C1 segment of cervical spinal cord (tissue), 14 donors: Measurements from ENCODE around the gene BRME1.

ENCODE experiments used
- DNase-seq, 14 donors: peaks; one replicate each; lab custom pipeline; 2025; lab: John Stamatoyannopoulos, UW

The BRME1 gene

DNA sequence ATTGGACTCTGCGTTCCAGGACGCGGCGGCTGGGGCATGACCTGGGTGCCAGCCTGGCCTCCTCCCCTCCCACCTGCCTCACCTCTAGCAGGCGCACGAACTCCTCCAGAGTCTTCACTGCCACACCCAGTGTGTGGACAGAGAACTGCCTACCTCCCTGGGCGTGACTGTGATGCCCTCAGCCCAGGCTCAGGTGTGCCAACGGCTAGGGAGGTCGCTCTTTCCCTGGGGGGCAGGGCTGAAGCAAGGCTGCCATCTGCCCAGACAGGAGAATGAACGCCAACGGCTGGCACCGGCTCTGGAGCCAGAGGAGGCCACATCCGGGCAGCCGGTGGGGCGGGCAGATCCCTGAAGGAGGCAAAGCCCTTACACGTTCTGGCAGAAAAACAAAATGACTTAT, 17.6 kb downstream of the BRME1 start:
- peak in 1 of 14 donors; percentile 71 for DNase-seq

GRCh38 chr19:13887517-13887916, 18.4 kb downstream of the BRME1 start:
- DNase-seq: no peak

GRCh38 chr19:13887018-13887436, 18.9 kb downstream of the BRME1 start:
- no peak for DNase-seq

DNA sequence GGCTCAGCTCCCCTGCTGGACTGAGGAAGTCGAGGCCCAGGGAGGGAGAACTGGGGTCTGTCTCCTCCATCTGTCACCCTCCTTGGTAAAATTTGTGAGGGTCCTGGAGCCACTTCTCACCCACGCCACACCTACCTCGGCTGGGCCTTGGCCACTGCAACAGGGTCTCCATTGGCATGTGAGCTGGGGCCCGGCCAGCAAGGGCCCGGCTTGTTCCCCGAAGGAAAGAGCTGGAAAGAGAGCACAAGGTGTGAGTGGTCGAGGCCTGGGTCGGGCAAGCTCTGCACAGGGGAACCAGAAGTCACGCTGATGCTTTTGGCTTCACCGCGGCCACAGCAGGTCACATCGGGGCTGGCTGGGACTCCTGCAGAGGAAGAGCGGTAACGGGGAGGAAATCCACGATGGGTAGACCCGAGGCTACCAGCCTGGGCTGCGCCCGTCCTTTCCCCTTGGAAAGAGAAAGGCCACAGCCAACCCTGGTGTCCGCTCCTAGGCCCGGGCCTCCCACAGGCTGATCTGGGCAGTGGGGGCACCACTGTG, 20.0 kb downstream of the BRME1 start:
- no peak for DNase-seq

DNA sequence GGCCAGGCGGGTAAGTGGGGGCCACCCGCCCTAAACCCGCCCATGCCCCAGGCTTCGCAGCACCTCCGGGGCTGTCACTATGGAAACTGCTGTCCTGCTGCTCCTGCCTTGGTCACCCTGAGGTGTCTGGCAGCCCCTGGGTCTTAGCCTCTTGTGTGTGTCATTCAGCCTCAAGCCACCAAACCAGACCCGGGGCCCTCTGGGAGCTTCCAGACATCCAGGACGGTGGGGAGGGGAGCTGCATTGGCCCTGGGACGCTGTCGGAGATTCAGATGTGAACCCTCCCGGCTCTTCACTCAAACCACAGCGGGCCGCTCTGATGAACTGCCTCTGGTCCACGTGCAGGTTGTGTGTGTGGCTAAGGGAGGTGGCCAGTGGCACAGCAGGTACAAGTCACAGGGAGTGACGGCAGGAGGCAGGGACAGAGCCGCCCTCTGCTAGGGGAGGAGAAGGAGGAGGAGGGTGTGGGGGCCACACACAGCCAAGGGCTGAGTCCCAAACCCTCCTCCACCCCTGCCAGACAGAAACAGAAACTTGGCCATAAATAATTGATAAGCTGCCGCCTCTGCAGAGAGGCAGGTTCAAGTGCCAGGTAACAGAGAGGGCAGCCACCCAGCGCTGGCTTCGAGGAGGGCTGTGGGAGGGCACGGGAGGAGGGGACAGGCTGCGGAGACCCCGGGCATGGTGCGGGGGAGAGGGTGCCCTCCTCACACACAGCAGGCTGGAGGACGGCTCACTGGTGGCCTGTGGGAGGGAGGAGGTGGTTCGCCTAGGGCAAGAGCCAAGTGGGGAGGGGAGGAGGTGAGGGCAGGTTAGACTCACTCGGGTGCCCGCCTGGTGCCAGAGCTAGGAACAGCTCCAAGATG, 21.0 kb downstream of the BRME1 start:
- no peak for DNase-seq

DNA sequence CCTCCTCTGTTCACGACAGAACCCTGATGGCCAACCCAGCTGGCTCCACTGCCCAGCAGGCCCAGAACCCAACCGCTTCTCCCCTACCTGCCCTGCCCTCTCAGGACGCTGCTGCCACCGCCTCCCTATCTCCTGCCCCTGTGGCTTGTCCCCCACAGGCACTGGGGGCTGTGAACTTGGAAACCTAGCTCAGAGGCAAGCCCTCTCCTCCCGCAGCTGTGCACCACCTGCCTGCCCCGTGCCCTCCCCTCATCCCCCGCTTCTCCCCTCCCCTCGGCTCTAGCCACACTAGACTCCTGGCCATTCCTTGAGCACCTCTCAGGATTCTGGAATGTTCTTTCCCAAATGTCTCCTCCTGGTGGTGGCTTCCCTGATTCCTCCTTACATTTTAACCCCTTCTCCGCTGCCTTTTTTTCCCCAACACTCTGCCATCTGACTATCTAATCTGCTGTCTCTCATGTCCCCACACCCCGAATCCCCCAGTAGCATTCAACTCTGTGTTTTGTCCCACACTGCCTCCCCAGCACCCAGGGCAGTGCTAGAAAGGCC, 22.3 kb downstream of the BRME1 start:
- no peak for DNase-seq

DNA sequence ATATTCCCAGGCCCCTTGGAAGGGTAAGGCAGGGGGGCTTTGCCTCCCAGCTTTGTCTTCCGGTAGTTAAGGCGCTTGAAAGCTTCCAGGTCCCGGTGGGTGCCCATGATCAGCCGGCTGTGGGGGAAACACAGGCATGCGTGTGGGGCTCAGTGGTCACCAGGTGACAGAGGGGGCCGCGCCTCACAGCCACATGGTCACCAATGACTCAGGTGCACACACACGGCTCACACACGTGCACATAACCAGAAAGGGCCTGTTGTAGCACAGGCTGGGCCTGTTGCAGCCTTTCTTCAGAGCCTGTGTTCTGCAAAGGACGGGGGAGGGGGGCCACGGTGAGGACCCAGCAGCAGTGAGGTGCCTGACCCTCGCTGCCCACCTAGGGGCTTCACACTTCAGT, 23.1 kb downstream of the BRME1 start:
- DNase-seq: no peak

DNA sequence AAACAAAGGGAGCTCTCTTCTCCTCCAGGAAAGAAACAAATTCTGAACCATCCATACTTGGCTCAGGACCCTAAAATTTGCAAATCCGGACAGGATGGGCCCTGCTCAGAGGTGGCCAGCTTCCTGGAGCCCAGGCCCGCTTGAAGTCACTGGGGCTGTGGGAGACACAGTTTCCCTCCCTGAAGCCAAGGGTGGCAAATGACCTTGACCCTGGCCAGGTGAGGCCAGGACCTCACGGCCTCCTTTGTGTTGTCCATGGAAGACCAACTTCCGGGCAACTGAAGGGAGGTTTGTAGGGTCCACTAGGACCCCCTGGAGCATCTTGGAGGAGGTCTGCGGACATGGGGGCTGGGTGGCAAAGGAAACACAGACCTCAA, 23.5 kb downstream of the BRME1 start:
- DNase-seq: no peak

- peak in 7 of 14 donors; percentile 4 to 55 (median 29) for DNase-seq
These were observed 24.1 kb downstream of the BRME1 start for GRCh38 chr19:13881692-13882418.

GRCh38 chr19:13881251-13881691, 24.6 kb downstream of the BRME1 start:
- DNase-seq: peak in 2 of 14 donors; percentile 21 to 35

DNA sequence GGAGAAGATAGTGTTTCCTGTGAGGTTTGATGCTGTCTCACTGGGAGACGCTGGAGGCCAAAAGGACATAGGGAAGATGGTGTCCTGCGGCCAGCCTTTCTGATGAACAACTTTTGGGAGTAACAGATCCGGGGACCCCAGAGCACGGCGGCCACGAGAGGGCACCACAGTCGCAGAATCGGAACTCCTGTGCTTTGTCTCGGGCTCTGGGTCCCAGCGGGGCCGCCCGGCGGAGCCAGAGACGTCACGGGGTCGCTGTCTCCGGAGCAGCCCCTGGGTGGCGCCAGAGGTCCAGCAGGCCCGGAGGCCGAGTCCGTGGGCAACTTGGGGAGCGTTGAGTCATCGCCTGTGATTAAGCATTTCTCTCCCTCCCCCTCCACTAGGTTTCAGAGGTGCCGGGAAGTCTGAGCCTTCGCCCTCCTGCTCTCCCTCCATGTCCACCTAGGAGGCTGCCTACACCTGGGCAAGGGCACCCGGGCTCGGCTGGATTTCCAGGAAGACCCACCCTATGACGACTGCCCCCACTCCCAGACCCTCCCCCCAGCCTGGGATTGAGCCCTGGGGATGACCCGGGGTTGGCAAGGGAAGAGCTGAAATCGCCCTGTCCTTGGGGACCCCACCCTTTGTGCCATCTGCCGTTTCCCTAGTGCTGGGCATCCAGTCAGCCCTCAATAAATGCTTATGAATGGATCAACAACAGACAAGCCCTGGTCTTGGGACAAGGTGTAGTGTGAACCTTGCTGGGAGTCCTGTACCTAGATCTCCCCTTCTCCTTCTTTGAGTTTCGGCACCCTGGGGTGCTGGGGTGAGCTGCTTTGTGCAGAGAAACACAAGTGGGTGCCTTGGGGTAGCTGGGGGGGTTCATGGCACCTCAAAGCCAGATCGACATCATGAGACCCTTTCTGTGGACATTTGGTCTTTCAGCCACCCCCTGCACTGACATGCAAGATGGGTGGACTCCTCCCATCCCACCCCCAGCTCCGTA, 25.6 kb downstream of the BRME1 start:
- peak; percentile 51 to 98 (median 92) for DNase-seq

DNA sequence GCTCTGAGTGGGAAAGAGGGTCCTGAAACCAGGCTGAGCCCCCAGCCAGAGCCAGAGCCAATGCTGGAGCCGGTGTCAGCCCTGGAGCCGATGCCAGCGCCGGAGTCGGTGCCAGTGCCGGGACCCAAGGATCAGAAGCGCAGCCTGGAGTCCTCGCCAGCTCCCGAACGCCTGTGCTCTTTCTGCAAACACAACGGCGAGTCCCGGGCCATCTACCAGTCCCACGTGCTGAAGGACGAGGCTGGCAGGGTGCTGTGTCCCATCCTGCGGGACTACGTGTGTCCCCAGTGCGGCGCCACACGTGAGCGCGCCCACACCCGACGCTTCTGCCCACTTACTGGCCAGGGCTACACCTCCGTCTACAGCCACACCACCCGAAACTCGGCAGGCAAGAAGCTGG, 28.6 kb downstream of the BRME1 start:
- DNase-seq: no peak

DNA sequence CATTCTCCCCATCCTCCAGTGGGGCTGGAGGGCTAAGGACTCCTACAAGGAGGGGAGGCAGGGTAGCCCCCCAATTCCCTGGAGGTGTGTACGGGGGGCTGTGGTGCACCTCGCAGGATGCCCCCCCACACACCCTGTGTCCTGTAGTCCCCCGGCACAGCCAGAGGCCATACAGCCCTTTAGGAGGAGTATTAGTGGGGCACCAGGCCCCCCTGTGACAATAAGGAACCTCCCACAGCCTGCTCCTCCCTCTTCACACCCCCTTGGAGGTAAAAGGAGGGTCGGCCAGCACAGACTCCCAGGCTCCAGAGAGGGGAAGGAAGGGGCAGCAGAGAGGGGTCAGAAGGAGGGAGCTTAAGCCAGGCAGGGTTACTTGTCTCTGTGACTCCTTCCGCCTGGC, 29.1 kb downstream of the BRME1 start, which contains the start of gene NANOS3:
Gene NANOS3 (plus strand): TSS at position 301 of the 400 bp plus-strand sequence. CDS start 115 bp downstream, outside the sequence.
- DNase-seq: no peak

- DNase-seq: no peak
These were observed 30.1 kb downstream of the BRME1 start for GRCh38 chr19:13875824-13876223.

- DNase-seq: no peak
These were observed 31.9 kb downstream of the BRME1 start for GRCh38 chr19:13873834-13874515.

- peak in 2 of 14 donors; percentile 6 to 20 for DNase-seq
These were observed 33.1 kb downstream of the BRME1 start for GRCh38 chr19:13872695-13873389.

DNA sequence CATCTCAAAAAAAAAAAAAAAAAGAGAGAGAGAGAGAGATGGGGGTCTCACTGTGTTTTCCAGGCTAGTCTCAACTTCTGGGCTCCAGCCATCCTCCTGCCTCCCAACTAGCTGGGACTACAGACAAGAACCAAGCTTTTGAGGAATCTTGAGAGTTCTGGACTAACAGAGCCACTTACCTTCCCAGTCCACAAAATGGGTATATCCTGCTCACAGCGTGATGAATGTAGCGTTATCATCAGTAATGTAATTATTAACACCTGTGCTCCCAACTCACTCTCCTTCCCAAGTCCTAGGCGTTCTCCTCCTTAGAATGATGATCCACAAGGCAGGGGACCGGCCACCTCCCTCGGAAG, 33.6 kb downstream of the BRME1 start:
- no peak for DNase-seq

DNA sequence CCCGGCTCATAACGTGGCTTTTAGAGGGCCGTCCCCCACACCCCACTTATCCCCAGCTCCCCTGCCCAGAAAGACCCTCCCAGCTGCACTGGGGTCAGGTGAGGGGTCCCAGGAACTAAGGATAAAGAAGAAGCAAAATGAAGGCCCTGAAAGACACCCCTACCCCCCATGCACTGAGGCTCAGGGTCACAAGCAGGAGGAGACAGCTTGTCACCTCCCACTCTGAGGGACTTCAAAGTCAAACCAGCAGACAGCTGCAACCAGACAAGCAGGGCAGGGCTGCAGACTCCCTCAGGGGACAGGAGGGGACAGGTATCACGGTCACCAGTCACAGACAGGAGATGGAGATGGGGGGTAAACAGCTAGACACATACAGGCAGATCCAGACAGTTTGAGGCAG, 35.0 kb downstream of the BRME1 start:
- DNase-seq: no peak

DNA sequence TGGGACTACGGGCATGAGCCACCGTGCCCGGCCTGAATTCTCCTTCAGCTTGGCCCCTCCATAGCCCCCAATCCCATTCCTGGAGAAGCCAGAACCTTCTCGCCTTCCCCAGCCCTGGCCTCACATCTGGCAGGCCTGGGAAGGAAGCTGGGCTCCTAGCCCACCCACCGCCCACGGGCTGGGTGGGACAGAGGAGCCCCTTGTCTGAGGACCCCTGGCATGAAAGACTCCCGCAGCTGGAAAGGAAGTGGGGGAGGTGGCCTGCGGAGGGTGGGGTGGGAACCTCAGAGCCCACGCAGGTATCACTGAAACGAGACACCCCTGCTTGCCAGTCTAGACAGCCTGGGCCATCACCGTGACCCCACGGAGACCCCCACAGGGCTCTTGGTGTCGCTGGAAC, 36.6 kb downstream of the BRME1 start:
- DNase-seq: no peak

DNA sequence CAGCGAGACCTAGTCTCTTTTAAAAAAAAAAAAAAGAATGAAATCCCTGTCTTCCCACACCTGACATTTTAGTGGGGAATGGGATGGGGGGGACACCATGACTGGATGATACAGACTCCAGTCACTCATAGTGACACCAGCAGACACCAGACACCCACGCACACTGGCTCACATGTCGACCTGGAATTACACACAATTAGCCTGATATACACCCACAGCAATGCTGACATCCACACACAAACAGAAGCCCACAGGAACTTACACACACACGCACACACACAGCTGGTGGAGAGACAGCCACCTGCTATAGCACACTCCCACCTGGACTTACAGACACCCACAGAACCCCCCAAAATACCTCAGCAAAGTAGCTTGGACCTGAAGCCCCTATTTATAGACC, 37.3 kb downstream of the BRME1 start:
- DNase-seq: no peak
